ENCODE data around the gene PRKCH.

GRCh38 chr14:61438497-61438859 lies 117.1 kb downstream of the PRKCH start:
- no peak for TF ChIP-seq CTCF (IDR thresholded peaks at IDR 0.05)
- TF ChIP-seq POLR2A (IDR thresholded peaks at IDR 0.05), result no peak
